Measurements from ENCODE around the gene NPAS2.

Gene NPAS2

DNA sequence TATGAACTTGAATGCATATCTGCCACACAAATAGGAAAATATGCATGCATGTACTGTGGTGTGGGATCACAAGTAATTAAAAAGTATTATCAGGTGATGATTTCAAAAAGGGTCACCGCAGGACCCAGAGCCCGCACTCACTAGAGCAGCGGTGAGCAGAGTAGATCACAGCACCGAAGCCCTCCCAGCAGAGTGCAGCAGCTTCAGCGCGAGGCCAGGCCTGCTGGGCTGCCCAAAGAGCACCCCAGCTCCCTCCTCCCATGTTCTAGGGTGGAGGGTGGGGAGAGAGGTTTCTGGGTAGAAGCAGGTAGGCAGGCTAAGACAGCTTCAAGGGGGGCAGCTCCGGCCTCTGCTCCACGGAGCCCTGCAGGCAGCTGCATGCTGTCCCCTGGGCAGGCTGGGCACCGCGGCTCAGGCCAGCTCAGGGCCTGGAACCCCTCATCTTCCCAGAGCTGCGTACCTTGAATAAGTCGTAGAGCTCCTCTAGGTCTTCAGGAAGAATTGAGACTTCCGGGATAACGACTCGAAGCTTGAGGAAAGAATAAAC is 207.1 kb downstream of the NPAS2 start:
- no peak for DNase-seq

DNA sequence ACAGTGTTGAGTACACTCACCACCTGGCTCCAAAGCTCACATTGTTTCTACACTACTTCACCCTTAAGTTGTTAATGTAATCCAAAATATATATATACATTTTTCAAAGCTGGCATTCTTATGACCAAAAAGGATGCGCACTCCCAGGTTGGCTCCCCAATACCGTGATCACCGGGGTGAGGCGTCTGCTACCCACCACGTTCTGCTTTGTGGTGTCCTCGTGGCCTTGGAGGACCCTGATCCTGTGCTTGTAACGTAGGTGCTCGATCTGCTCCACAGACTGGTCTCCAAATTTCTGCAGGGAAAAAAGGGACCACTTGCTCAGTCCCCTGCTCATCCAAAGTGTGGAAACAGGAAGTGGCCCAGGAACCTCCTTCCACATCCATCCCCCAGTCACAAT is 207.9 kb downstream of the NPAS2 start:
- no peak for DNase-seq

DNA sequence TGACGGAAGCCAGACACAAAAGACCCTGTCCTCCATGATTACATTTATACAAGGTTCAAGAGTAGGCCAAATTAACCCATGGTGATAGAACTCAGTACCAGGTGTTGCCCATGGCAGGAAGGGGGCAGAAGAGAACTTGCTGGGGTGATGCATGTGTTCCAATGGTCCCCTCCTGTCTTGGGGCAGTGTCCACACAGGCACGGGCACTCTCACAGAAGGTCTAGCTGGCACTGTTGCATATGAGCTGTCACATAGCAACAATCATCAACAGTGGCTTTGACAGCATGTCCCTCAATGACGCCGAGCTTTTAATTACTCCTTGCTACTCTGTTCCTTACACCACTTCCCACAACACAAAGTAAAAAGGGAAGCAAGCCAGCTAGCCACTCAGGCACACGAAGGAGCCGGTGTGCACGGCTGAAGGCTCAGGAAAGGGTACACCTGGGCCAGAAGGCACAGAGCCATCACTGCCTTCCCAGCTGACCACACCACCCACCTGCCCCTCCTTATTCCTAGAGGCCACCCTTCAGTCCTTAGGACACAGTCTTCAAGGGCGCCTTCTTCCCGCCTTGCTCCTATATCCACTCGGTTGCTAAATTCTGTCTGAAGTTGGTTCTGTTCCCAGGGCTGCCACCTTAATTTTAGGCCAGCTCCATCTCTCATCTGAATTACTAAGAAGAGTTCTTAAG is 211.1 kb downstream of the NPAS2 start:
- DNase-seq = no peak

DNA sequence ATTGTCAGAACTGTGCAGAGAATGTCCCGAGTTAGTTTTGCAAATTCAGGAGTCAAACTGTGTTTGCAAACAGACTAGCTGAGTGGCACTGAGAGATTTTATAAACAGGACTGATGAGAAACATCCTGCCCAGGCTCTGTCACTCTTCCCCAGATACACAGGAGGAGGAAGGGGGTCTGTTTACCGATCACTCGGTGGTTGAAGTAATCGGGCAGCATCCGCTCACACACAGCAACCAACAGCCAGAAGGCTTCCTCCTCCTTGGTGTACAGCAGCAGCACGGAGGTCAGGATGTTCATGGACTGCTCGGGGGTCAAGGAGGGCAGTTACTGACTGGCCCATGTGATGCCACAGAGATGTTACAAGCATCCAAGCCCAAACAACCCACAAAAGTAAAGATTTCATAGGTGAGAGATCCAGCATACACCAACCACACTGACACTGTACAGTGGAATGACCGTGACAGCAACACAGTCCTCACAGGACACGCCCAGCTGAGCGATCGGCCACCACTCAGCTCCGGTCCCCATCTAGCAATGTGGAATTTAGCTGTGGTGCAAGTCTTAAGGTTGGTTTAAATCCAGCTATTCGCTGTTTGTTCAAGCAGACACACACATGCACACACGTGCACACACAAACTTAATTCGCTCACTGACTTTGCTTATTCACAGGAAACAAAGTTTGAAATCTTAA is 212.3 kb downstream of the NPAS2 start:
- DNase-seq = no peak

DNA sequence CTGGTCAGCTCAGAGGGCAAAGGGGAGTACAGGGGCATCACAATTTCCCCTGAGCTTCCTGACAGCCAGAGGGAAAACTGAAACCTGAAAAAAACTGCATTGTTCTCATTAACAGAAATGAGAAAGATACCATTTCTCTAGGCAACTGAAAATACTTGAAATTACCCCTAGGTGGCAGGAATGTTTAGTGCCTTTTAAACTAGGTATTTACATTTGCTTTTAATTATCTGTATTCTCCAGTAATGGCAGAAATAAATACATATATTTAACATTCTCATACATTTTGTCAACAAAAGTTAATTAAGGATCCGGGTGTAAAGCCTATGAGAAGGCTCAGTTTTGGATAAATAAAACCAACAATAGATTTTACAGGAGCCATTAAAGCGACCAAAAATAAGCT is 216.6 kb downstream of the NPAS2 start:
- peak; percentile 29 for DNase-seq

DNA sequence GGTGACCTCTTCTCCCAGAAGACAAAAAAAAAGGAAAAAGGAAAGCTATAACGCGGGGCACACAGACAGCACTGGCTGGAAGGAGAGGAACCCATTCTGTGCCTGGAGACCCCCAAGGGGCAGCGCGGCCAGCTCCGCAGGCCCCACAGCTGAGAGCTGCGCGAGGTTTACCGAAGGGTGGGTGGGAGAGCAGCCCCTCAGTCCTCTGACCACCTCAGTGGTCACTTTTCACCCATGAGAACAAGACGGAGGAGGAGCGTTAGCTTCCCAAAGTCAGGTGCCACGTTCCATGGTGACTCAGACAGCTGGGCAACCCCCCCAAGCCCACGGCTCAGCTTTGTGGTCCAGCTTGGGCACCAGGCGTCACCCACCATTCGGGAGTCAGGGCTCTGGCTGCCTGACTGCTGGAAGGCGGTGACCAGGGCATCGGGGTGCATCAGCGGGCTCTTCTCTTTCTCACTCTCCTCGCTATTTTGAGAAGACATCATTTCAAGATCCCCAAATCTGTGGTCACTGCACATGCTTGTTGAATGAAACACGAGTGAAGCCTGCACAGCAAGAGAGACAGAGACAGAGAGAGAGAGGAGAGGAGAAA is 217.3 kb downstream of the NPAS2 start:
- no peak for DNase-seq

DNA sequence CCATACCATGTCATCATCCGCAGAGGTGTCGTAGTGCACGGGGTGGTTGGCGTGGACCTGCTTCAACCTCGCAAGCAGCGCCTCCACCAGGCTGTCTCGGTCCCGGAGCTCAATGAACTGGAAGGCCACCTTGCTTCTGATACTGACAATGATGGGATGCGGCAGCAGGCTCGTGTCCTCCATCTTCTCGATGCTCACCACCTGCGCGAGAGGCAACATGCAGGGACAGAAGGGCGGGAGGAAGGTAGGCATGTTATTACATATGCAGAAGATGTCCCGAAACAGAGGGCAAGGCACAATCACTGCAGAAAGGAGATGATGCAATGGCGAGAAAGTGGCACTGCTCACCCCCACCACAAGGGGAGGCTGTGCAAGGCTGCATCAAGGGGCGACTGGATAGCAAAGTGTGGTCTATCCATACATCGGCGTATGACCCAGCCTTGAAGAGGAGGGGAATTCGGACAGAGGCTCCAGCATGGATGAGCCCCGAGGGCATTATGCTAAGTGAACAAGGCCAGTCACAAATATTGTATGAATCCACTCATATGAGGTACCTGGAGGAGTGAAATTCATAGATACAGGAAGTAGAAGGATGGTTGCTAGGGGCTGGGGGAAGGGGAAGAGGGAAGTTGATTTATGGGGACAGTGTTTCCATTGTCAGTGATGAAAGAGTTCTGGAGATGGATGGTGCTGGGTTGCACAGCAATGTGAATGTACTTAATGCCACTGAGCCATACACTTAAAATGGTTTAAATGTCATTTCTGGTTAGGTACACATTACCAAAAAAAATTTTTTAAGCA is 218.7 kb downstream of the NPAS2 start:
- peak; percentile 25 for DNase-seq

DNA sequence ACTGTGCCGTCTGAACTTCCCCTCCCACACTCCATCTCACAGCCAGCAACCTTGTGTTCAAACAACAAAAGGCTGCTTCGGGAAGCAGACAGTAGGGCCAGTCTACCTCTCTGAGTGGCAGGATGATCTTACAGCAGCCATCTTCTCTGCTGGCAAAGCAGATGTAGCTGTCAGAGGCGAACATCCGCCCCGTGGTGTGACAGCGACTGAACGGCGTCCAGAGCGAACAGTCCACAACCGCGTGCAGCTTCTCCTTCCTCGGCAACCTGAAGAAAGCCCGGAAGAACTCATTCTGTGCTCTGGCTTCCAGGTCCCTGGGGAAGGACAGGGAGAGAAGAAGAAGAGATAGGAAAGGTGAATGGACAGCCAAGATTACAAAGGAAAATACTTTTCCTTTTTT is 220.1 kb downstream of the NPAS2 start:
- no peak for DNase-seq

DNA sequence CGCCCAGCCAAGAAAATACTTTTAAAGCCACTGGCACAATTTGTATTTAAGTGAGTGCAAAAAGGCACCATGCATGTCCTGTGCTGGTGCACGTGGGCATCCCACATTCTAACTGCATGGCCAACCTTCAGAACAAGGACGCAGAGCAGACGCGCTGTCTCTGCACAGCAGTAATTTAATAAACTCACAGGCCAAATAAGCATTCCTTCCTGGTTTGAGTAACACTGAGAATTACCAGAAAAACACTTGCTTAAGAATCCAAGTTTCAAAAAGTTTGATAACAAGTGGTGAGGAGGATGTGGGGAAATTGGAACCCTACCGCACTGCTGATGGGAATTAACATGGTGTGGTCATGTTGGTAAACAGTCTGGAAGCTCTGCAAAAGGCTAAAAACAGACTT is 220.8 kb downstream of the NPAS2 start:
- no peak for DNase-seq

DNA sequence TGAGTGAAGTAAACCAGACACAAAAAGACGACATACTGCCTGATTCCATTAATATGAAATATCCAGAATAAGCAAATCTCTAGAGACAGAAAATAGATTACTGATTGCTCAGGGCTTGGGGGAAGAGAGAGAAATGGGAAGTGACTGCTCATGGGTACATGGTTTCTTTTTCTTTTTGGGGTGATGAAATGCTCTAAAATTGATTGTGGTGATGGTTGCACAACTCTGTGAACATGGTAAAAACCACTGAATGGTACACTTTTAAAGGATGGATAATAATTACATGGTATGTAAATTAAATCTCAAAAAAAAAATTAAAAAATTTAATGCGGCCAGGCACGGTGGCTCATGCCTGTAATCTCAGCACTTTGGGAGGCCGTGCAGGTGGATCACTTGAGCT is 221.5 kb downstream of the NPAS2 start:
- DNase-seq = no peak

DNA sequence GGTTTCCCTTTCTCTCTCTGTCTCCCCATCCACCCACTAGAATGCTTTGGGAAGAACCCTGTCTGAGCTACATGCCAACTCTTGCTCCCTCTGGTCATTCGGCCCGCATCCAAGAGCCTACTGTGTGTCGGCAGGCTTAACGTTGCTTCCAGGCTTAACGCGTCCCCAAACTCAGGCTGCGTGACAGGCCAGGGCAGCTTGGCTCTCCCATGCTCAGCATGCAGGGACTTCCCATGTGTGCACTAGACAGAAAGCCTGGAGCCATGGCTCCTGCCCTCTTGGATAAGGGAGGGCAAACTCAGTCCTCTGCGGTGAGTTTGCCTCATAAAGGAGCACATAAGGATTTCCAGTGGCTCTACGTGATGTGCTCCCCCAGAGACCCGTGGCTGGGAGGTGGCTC is 225.4 kb downstream of the NPAS2 start:
- no peak for DNase-seq

Data from RPMI8226 (cell line).